Lung (tissue), 12 donors: ENCODE data around the gene PACRG. TPM values are rescaled to one million over a fixed set of nuclear protein-coding genes. Genes with fewer than 3 reads are reported as not detected.

Experiments
- ATAC-seq: fragments of 200-7000 bp; cut with Tn5 transposase; one replicate; pipeline ENCODE4 v1.9.1; 2020; ENCODE audit warnings: moderate number of reproducible peaks; ENCODE audit not compliant: insufficient read depth, low FRiP score
- DNase-seq, 3 donors: peaks; one replicate each; pipeline ENCODE4 v3.0.0-alpha.2; 2013 to 2017
- H3K27ac ChIP-seq, 2 donors: one replicate each; pipeline ENCODE4 v1.5.1; 2013; ENCODE audit warnings: mild to moderate bottlenecking in 2 of 2, moderate library complexity in 2 of 2, control low read depth in 1 of 2, inconsistent platforms in 1 of 2, low read depth in 1 of 2, low read length in 1 of 2
- H3K27me3 ChIP-seq, 3 donors: one replicate each; pipeline ENCODE4 v1.5.1; 2013; ENCODE audit warnings: low read length in 2 of 3; ENCODE audit not compliant: control insufficient read depth in 3 of 3, insufficient read depth in 3 of 3
- H3K36me3 ChIP-seq, 4 donors: one replicate each; pipeline ENCODE4 v1.5.1; 2013; ENCODE audit warnings: low read length in 4 of 4, mild to moderate bottlenecking in 1 of 4, moderate library complexity in 1 of 4; ENCODE audit not compliant: control insufficient read depth in 4 of 4, insufficient read depth in 4 of 4
- H3K4me1 ChIP-seq, 5 donors: one replicate each; pipeline ENCODE4 v1.5.1; 2013; ENCODE audit warnings: low read length in 5 of 5, mild to moderate bottlenecking in 2 of 5, moderate library complexity in 1 of 5; ENCODE audit not compliant: control insufficient read depth in 5 of 5, insufficient read depth in 5 of 5
- H3K4me3 ChIP-seq: one replicate; pipeline ENCODE4 v1.5.1; 2013; ENCODE audit warnings: mild to moderate bottlenecking, control low read depth, moderate library complexity
- H3K9ac ChIP-seq, 2 donors: one replicate each; pipeline ENCODE4 v1.5.1; 2013; ENCODE audit warnings: low read length in 2 of 2, control low read depth in 1 of 2; ENCODE audit not compliant: insufficient read depth in 1 of 2
- H3K9me3 ChIP-seq, 4 donors: one replicate each; pipeline ENCODE4 v1.5.1; 2013; ENCODE audit warnings: low read length in 3 of 4, mild to moderate bottlenecking in 1 of 4, moderate library complexity in 1 of 4; ENCODE audit not compliant: control insufficient read depth in 4 of 4, insufficient read depth in 3 of 4
- CTCF ChIP-seq: IDR thresholded peaks from 2 replicates; pipeline ENCODE4 v1.5.1; 2012; ENCODE audit warnings: mild to moderate bottlenecking; ENCODE audit errors: control extremely low read depth, extremely low read depth
- WGBS, 2 donors: extraction: QIAGEN DNeasy Blood & Tissue Kit; methylation state at CpG; one replicate each; pipeline ENCODE4 v1.1.7; 2013; 5-methylcytosine and 5-hydroxymethylcytosine counted together
- polyA plus RNA-seq, 2 donors: library from polyadenylated mRNA; stranded (reverse); fragments of 200-250 nt; gene quantifications; one replicate each; pipeline ENCODE4 v1.2.1, GENCODE V29; 2013
- total RNA-seq, 2 donors: library from RNA; depleted of rRNA in 1 of 2; stranded (reverse); fragments of >200 nt in 1 of 2; gene quantifications; one replicate each; pipeline ENCODE4 v1.2.1, GENCODE V29; 2014 to 2021
- donor health status: control.
- donor health status: control.
- donor health status: Bipolar disorder and iron deficiency.
- donor health status: healthy.
- donor health status: DM: yes; HTN: yes; CAD: no.

The PACRG gene
- total and polyA plus RNA-seq, 4 donors: 3.8 to 26.6 (median 7.4) TPM

GRCh38 chr6:163206196-163206595, 478.4 kb downstream of the PACRG start:
- ATAC-seq (no peak), DNase-seq (no peak)
- Histone ChIP-seq H3K27ac (no peak overlapping the region), H3K36me3 (no peaks in the 10 kb centered on the region), H3K4me1 (no peaks in the 10 kb centered on the region), H3K27me3 (no peaks in the 10 kb centered on the region), H3K9ac (no peak overlapping the region), H3K4me3 (no peak overlapping the region), H3K9me3 (no peaks in the 10 kb centered on the region)
- WGBS, 2 donors: 98 to 99% methylated on average over 2 of the region's 2 CpGs
- no peak for TF ChIP-seq CTCF

GRCh38 chr6:163207431-163208383, 479.9 kb downstream of the PACRG start:
- H3K36me3 ChIP-seq: no peaks in the 10 kb centered on the region
- no peak overlapping the region for H3K9ac ChIP-seq
- DNase-seq (no peak), ATAC-seq (no peak)
- no peak for TF ChIP-seq CTCF
- no peak overlapping the region for H3K27ac ChIP-seq
- no peaks in the 10 kb centered on the region for H3K4me1 ChIP-seq
- no peak overlapping the region for H3K4me3 ChIP-seq
- WGBS, 2 donors: 94% methylated on average over 11 of the region's 11 CpGs
- H3K27me3 ChIP-seq: no peaks in the 10 kb centered on the region
- peaks cover 0 to 6% (median 3%) of the 10 kb centered on the region in 4 donors for H3K9me3 ChIP-seq

- TF ChIP-seq CTCF: no peak
- Histone ChIP-seq H3K9me3 (peaks cover 0 to 6% (median 4%) of the 10 kb centered on the region in 4 donors), H3K27ac (peak overlapping the region in 1 of 2 donors; percentile 35), H3K27me3 (no peaks in the 10 kb centered on the region), H3K4me1 (no peaks in the 10 kb centered on the region), H3K9ac (no peak overlapping the region), H3K4me3 (no peak overlapping the region), H3K36me3 (no peaks in the 10 kb centered on the region)
- ATAC-seq (no peak), DNase-seq (no peak)
- 64 to 78% methylated on average over 4 of the region's 4 CpGs for WGBS, 2 donors
Observed at GRCh38 chr6:163209005-163209404, 481.2 kb downstream of the PACRG start.
